Aorta (tissue), 5 donors: Measurements from ENCODE around the gene PARP12. TPM values are rescaled to one million over a fixed set of nuclear protein-coding genes. Genes with fewer than 3 reads are reported as not detected.

Experiments used
- ATAC-seq: fragments of 200-7000 bp; cut with Tn5 transposase; one replicate; pipeline ENCODE4 v1.9.1; 2022; ENCODE audit warnings: moderate library complexity; ENCODE audit not compliant: low FRiP score
- DNase-seq, 2 donors: peaks; one replicate each; pipeline ENCODE4 v3.0.0-alpha.2; 2020
- H3K27ac ChIP-seq, 2 donors: one replicate each; pipeline ENCODE4 v1.5.1; 2013; ENCODE audit warnings: low read length in 2 of 2, mild to moderate bottlenecking in 2 of 2, moderate library complexity in 2 of 2, control low read depth in 1 of 2, inconsistent platforms in 1 of 2, low read depth in 1 of 2
- H3K27me3 ChIP-seq, 2 donors: one replicate each; pipeline ENCODE4 v1.6.1; 2013; ENCODE audit warnings: control low read depth in 1 of 2, low read length in 1 of 2, mild to moderate bottlenecking in 1 of 2, moderate library complexity in 1 of 2; ENCODE audit not compliant: insufficient read depth in 2 of 2, control insufficient read depth in 1 of 2
- H3K36me3 ChIP-seq, 2 donors: one replicate each; pipeline ENCODE4 v1.6.1; 2013; ENCODE audit warnings: control low read depth in 1 of 2, low read length in 1 of 2, mild to moderate bottlenecking in 1 of 2; ENCODE audit not compliant: insufficient read depth in 2 of 2, control insufficient read depth in 1 of 2
- H3K4me1 ChIP-seq, 2 donors: one replicate each; pipeline ENCODE4 v1.6.1; 2013; ENCODE audit warnings: low read length in 2 of 2, control low read depth in 1 of 2, mild to moderate bottlenecking in 1 of 2, moderate library complexity in 1 of 2; ENCODE audit not compliant: insufficient read depth in 2 of 2, control insufficient read depth in 1 of 2
- H3K4me3 ChIP-seq, 2 donors: one replicate each; pipeline ENCODE4 v1.5.1; 2013; ENCODE audit warnings: low read length in 2 of 2, control low read depth in 1 of 2, mild to moderate bottlenecking in 1 of 2
- H3K9me3 ChIP-seq: one replicate; pipeline ENCODE4 v1.6.1; 2013; ENCODE audit warnings: mild to moderate bottlenecking, low read length; ENCODE audit not compliant: control insufficient read depth
- WGBS, 2 donors: extraction: QIAGEN DNeasy Blood & Tissue Kit; methylation state at CpG; one replicate each; pipeline ENCODE4 v1.1.7; 2013; 5-methylcytosine and 5-hydroxymethylcytosine counted together
- intact Hi-C, 2 donors: fragments of 100-400 bp; cut with DNase I; formaldehyde crosslinking; loops; one replicate each; pipeline versions ENCODE4 v1.14.2 to v1.15.0; 2022
- polyA plus RNA-seq, 2 donors: library from polyadenylated mRNA; stranded (reverse); fragments of 200-250 nt; gene quantifications; one replicate each; pipeline ENCODE4 v1.2.3, GENCODE V29; 2013
- total RNA-seq, 2 donors: library from RNA; stranded (reverse); fragmentation: NEBNext Ultra II Directional; extraction: Animal tissue kit (Norgen Biotek cat#: 25700); gene quantifications; one replicate each; pipeline ENCODE4 v1.2.1, GENCODE V29; 2021
- donor health status: healthy with polysubstance abuse.
- donor health status: Bipolar disorder and iron deficiency.
- donor health status: DM: no; HTN: no; CAD: no.
- donor health status: DM: no; HTN: no; CAD: no.
- donor health status: DM: yes; HTN: yes; CAD: no.

Gene PARP12
- total and polyA plus RNA-seq, 4 donors, result 14.7 to 43.5 (median 39.8) TPM

DNA sequence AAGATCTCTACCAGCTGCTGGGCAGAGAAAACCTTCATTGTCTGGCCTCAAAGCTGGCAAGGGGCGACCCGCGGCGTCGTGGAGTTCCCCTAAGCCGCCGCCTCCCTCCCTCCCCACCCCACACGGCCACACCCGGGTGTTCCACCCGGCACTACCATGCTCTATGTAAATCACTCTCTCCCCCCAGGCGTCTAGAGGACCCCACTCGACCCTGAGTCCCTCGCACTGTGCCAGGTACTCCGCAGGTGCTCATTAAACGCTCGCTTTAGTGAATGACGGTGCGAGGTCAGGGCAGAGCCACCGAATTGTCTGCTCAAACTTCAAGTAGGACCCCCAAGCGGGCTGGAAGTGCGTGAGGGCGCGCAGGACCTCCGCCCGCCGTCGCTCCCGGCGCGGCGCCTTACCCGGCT is 628 bp downstream of the PARP12 start:
- intact Hi-C loops, result no loop called here
- 14 to 20% methylated on average over 32 of the region's 32 CpGs for WGBS, 2 donors
- Histone ChIP-seq H3K36me3 (no peaks in the 10 kb centered on the region), H3K27me3 (no peaks in the 10 kb centered on the region), H3K4me1 (no peaks in the 10 kb centered on the region), H3K9me3 (no peaks in the 10 kb centered on the region), H3K4me3 (peak overlapping the region; percentile 74 to 82), H3K27ac (peak overlapping the region; percentile 30 to 70)
- ATAC-seq, result no peak
- peak in 1 of 2 donors; percentile 60 for DNase-seq

DNA sequence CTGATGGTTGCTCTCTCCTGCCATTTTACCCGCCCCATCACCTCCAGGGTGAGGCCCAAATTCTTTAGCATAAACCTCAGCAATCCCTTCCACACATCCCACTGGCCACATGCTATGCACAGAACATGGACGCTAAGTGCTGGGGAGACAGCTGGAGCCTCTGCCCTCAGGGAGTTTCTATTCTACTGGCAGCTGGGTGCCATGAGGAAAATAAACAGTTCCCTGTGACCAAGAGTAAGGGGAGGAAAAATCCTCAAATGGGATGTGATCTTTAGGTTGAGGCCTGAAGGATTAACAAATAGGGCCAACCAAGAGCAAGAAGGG is 1.2 kb downstream of the PARP12 start:
- WGBS, 2 donors, result 96 to 100% methylated on average over 2 of the region's 2 CpGs
- Histone ChIP-seq H3K27me3 (no peaks in the 10 kb centered on the region), H3K36me3 (no peaks in the 10 kb centered on the region), H3K4me1 (no peaks in the 10 kb centered on the region), H3K9me3 (no peaks in the 10 kb centered on the region), H3K4me3 (no peak overlapping the region), H3K27ac (peak overlapping the region in 1 of 2 donors; percentile 27)
- no peak for DNase-seq
- ATAC-seq, result no peak
- intact Hi-C loops, result no loop called here

DNA sequence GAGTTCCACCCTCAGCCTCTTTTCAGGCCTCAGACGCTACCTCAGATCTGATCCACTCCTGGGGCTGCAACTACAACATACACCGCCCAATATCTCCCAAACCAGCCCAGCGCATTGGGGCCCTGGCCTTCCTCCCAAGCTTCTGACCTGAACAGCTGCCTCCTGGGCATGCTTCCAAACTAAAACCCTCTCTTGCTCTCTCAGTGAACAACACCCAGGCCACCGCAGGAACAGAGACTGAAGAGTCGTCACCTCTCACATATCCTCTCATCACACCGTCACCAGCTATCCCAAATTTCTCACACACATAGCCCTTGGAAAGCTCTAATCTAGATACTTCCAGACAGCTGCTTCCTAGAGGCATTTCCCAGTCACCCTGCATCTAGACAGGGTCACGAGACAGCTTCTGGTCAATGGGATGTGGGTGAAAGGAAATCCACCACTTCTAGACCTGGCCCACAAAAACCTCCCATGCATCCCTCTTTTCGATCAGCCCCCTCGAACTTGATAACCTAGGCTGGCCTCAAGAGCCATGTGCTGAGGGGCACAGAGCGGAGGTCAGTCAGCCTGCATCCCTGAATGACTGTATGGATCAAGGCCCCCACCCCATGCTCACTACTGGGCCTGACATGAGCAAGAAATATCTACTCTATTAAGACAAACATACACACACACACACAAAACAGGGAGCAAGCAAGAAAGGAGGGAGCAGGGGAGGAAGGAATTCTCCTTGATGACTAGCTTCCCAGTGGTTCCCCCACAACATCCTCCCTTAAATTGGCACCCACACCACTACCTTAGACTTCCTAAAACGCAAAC is 1.8 kb downstream of the PARP12 start:
- intact Hi-C loops, result no loop called here
- peak in 1 of 2 donors; percentile 70 for DNase-seq
- Histone ChIP-seq H3K27ac (peak overlapping the region in 1 of 2 donors; percentile 33), H3K27me3 (no peaks in the 10 kb centered on the region), H3K36me3 (no peaks in the 10 kb centered on the region), H3K4me3 (no peak overlapping the region), H3K4me1 (no peaks in the 10 kb centered on the region), H3K9me3 (no peaks in the 10 kb centered on the region)
- WGBS, 2 donors, result 84 to 86% methylated on average over 11 of the region's 11 CpGs
- no peak for ATAC-seq

DNA sequence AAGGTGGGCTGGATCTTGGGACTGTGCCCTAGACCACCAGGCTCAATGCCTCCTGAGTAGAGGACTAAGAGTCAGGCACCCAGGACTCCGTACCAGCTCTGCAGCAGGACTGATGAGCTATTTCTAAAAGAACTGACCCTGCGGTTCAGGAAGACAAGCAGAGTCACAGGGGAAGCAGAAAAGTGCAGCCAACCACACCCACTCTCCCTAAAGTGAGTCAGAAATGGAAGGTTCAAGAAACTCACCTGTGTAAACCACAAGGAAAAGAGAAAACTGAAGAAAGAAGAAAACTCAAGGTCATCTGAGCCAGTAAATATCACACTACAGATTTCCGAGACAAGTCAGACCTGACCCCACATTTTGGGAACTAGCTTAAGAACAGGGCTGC is 2.5 kb downstream of the PARP12 start:
- intact Hi-C loops, result no loop called here
- ATAC-seq (no peak), DNase-seq (no peak)
- Histone ChIP-seq H3K4me1 (no peaks in the 10 kb centered on the region), H3K27ac (no peak overlapping the region), H3K27me3 (no peaks in the 10 kb centered on the region), H3K9me3 (no peaks in the 10 kb centered on the region), H3K36me3 (no peaks in the 10 kb centered on the region), H3K4me3 (no peak overlapping the region)
- 82 to 83% methylated on average over 3 of the region's 3 CpGs for WGBS, 2 donors

DNA sequence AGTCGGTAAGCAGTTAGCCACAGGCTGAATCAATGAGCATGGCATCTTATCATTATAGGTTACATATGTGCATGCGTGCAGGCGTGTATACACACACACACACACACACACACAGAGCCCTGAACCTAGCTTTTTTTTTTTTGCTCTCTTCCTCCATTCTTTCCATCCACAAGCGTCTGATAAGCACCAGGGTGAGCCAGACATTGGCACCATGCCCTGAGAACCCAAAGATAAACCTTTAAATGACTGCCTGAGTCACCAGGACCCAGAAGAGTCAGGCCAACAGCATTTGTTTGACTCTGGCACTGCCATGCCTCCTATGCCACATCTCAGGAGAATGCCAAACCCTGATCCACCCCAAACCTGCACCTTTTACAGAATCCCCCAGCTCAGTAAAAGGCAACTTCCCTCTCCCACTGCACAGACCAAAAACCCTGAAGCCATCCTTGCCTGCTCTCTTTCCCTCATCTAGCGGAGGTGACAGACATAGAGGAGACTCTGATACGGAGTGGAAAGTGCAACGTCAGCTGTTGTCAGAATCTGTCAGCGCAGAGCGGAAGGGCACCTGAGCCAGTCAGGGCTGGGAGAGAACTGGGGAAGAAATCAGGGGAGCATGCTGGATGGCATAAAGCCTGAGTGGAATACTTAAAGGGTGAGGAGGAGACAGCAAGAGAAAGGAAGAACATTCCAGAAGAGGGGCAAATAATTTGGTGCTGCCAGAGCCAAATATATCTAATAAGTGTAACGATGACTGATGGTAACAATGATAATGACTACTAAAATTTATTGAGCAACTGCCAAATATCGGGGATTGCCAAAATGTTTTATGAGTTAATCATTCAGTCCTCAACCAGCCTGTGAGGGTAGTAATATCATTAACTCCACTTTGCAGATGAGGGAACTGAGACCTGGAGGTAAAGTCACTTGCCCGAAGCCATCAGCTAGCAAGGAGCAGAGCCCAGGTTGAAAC is 3.2 kb downstream of the PARP12 start:
- intact Hi-C loops, result no loop called here
- ATAC-seq, result peak; percentile 6
- no peaks in the 10 kb centered on the region for H3K9me3 ChIP-seq
- DNase-seq, result peak; percentile 87 to 90
- H3K36me3 ChIP-seq, result no peaks in the 10 kb centered on the region
- no peaks in the 10 kb centered on the region for H3K27me3 ChIP-seq
- no peak overlapping the region for H3K4me3 ChIP-seq
- no peaks in the 10 kb centered on the region for H3K4me1 ChIP-seq
- H3K27ac ChIP-seq, result peak overlapping the region in 1 of 2 donors; percentile 69
- WGBS, 2 donors, result 41 to 44% methylated on average over 12 of the region's 12 CpGs

DNA sequence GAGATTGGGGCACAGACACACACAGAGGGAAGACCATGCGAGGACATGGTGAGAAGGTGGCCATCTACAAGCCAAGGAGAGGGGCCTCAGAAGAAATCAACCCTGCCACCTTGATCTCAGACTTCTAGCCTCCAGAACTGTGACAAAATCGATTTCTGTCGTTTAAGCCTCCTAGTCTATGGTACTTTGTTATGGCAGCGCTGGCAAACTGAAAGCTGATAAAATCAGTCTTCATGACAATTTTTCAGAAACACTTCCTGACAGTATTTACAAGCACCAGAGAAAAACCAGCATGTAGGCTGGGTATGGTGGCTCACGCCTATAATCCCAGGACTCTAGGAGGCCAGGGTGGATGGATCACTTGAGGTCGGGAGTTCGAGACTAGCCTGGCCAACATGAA is 4.2 kb downstream of the PARP12 start:
- Histone ChIP-seq H3K27ac (no peak overlapping the region), H3K27me3 (no peaks in the 10 kb centered on the region), H3K9me3 (no peaks in the 10 kb centered on the region), H3K4me1 (no peaks in the 10 kb centered on the region), H3K4me3 (no peak overlapping the region), H3K36me3 (no peaks in the 10 kb centered on the region)
- no peak for DNase-seq
- 81 to 85% methylated on average over 7 of the region's 7 CpGs for WGBS, 2 donors
- intact Hi-C loops, result no loop called here
- ATAC-seq, result no peak

DNA sequence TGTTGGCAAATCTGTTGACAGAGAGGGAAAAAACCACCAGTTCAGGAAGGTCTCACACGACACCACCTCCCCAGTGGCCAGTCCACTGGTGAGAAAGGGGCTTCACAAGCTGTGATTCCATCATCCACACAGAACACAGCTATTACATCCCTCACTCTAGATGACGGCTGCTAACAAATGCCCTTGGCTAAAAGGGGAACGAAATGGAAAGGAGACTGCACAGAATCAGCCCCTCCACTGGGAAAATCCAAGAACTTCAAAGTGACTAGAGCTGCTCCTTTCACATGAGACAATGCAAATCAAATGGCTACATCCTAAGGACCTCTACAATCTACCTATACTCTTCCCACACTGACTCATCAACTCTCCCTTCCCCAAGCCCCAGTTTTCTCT is 5.6 kb downstream of the PARP12 start:
- 76 to 93% methylated on average over 3 of the region's 3 CpGs for WGBS, 2 donors
- Histone ChIP-seq H3K4me1 (no peaks in the 10 kb centered on the region), H3K27me3 (no peaks in the 10 kb centered on the region), H3K4me3 (no peak overlapping the region), H3K27ac (no peak overlapping the region), H3K36me3 (no peaks in the 10 kb centered on the region), H3K9me3 (no peaks in the 10 kb centered on the region)
- DNase-seq (no peak), ATAC-seq (no peak)
- intact Hi-C loops, result no loop called here

DNA sequence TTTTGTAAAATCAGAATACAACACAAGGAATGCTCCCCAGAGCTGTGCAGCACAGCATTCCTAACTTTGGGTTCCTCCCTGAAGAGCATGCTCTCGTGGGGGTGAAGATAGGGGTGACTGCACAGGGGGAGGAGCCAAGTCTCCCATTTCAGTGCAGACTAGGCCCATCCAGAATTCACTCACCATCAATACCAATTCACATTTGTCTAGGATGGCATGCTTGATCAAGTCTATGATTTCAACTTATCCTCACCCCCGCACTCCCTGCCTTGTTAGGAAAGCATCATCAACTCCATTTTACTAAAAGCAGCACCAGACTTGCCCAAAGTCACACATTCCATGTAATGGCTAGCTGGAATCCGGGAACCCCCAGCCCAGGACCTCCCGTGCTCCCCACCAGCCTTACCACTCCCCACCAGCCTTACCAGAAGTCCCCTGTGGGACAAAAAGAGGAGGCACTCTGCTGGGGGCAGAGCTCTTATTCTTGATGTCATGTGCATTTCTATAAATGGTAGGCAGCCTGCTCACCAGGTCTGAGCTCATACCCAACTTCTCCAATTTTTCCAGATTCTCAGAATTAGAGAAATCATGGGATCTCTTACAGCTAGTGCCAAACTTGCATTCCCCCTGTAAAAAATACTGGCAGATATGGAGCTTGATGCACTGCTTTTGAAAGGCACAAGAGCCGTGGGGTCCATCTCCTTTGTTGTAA is 6.2 kb downstream of the PARP12 start:
- H3K4me1 ChIP-seq, result no peaks in the 10 kb centered on the region
- DNase-seq, result no peak
- H3K36me3 ChIP-seq, result no peaks in the 10 kb centered on the region
- no peak overlapping the region for H3K4me3 ChIP-seq
- H3K27me3 ChIP-seq, result no peaks in the 10 kb centered on the region
- WGBS, 2 donors, result 96% methylated on average over 5 of the region's 5 CpGs
- no peaks in the 10 kb centered on the region for H3K9me3 ChIP-seq
- intact Hi-C loops, result no loop called here
- no peak overlapping the region for H3K27ac ChIP-seq
- no peak for ATAC-seq
